Gastrocnemius medialis (tissue), 4 donors: ENCODE results near the gene C2orf78. TPM values are rescaled to one million over a fixed set of nuclear protein-coding genes. Genes with fewer than 3 reads are reported as not detected.

ENCODE experiments used
- ATAC-seq, 2 donors: fragments of 150-250 bp; one replicate each; pipeline ENCODE4 v1.9.1; 2016
- DNase-seq, 2 donors: peaks; one replicate each; pipeline ENCODE4 v3.0.0-alpha.2; 2019
- H3K27ac ChIP-seq, 4 donors: fragments of 200-600 bp; sonication (generic); 1 replicate in 1 of 4; 2 replicates in 3 of 4; pipeline ENCODE4 v1.5.1; 2016 to 2018; ENCODE audit warnings: mild to moderate bottlenecking in 2 of 4, moderate library complexity in 1 of 4
- H3K27me3 ChIP-seq, 3 donors: fragments of 200-600 bp; sonication (generic) in 2 of 3; 1 replicate in 1 of 3; 2 replicates in 2 of 3; pipeline versions ENCODE4 v1.5.1 to v1.6.0; 2016 to 2019; ENCODE audit warnings: mild to moderate bottlenecking in 1 of 3, moderate library complexity in 1 of 3
- H3K36me3 ChIP-seq, 2 donors: fragments of 200-600 bp; sonication (generic) in 1 of 2; one replicate each; pipeline ENCODE4 v1.5.1; 2017 to 2018
- H3K4me1 ChIP-seq, 2 donors: fragments of 200-600 bp; sonication (generic) in 1 of 2; one replicate each; pipeline ENCODE4 v1.5.1; 2016 to 2017; ENCODE audit warnings: mild to moderate bottlenecking in 2 of 2
- H3K4me3 ChIP-seq, 4 donors: fragments of 200-600 bp; sonication (generic) in 3 of 4; 1 replicate in 1 of 4; 2 replicates in 3 of 4; pipeline ENCODE4 v1.5.1; 2016 to 2019; ENCODE audit warnings: mild to moderate bottlenecking in 2 of 4
- H3K9me3 ChIP-seq, 3 donors: fragments of 200-600 bp; sonication (generic) in 2 of 3; 1 replicate in 1 of 3; 2 replicates in 2 of 3; pipeline ENCODE4 v1.5.1; 2016 to 2019
- CTCF ChIP-seq, 5 experiments: fragments of 450-650 bp in 3 of 5; fragments of 200-600 bp in 2 of 5; sonication (generic) in 2 of 5; IDR thresholded peaks in 4 of 5; conservative IDR thresholded peaks in 1 of 5; 1 replicate in 4 of 5; 2 replicates in 1 of 5; pipeline ENCODE4 v1.5.1; 2016 to 2019; ENCODE audit warnings: antibody characterized with exemption in 5 of 5, mild to moderate bottlenecking in 3 of 5, moderate library complexity in 3 of 5
- POLR2A ChIP-seq, 2 donors: fragments of 450-650 bp; IDR thresholded peaks; one replicate each; pipeline ENCODE4 v1.6.1; 2017; ENCODE audit warnings: antibody characterized with exemption in 2 of 2, mild to moderate bottlenecking in 2 of 2, moderate library complexity in 2 of 2
- in situ Hi-C, 4 donors: fragments of 200-750 bp; cut with MboI; loops; one replicate each; pipeline versions ENCODE4 v1.15.0 to v1.8.0; 2017; ENCODE audit warnings: low sequenced_read_pairs in 4 of 4
- intact Hi-C: fragments of 100-400 bp; cut with DNase I; formaldehyde crosslinking; loops from one replicate; pipeline ENCODE4 v1.15.1; 2023; ENCODE audit warnings: low total_unique reads
- total RNA-seq, 4 donors: library from RNA; depleted of rRNA; stranded (reverse); fragments of >200 nt; gene quantifications; one replicate each; pipeline versions ENCODE4 v1.1.0 to v1.2.3, GENCODE V29; 2016

C2orf78 gene
- total RNA-seq, 4 donors from 2014 or later: 0.16 TPM; not detected in 3

GRCh38 chr2:73836141-73836943 lies 52.4 kb downstream of the C2orf78 start:
- in situ Hi-C loops: loop anchor here in 1 of 4 donors (25.0 kb wide), 1 partner anchor 326 kb away; no protein-coding TSS in a partner anchor
- DNase-seq: no peak
- H3K27ac ChIP-seq: peak overlapping the region in 3 of 4 donors; percentile 19 to 66 (median 46)
- no peak overlapping the region for H3K4me3 ChIP-seq
- no peak for ATAC-seq
- intact Hi-C loops: no loop called here
- no peaks in the 10 kb centered on the region for H3K9me3 ChIP-seq
- H3K36me3 ChIP-seq: peaks cover 0 to 14% of the 10 kb centered on the region in 2 donors
- no peak for TF ChIP-seq CTCF (IDR thresholded peaks at IDR 0.05 in 4 of 5, conservative IDR thresholded peaks at IDR 0.05 in 1 of 5)
- no peak for TF ChIP-seq POLR2A (IDR thresholded peaks at IDR 0.05)
- H3K27me3 ChIP-seq: no peaks in the 10 kb centered on the region
- peaks cover 51 to 58% of the 10 kb centered on the region in 2 donors for H3K4me1 ChIP-seq

GRCh38 chr2:73837847-73838585 lies 54.0 kb downstream of the C2orf78 start:
- DNase-seq (no peak), ATAC-seq (peak in 1 of 2 donors; percentile 35)
- no peak overlapping the region for H3K4me3 ChIP-seq
- no peak for TF ChIP-seq CTCF (IDR thresholded peaks at IDR 0.05 in 4 of 5, conservative IDR thresholded peaks at IDR 0.05 in 1 of 5)
- in situ Hi-C loops: loop anchor here in 1 of 4 donors (25.0 kb wide), 1 partner anchor 324 kb away; no protein-coding TSS in a partner anchor
- peak overlapping the region; percentile 3 to 62 (median 26) for H3K27ac ChIP-seq
- peaks cover 37 to 50% of the 10 kb centered on the region in 2 donors for H3K4me1 ChIP-seq
- no peaks in the 10 kb centered on the region for H3K36me3 ChIP-seq
- intact Hi-C loops: no loop called here
- H3K9me3 ChIP-seq: no peaks in the 10 kb centered on the region
- H3K27me3 ChIP-seq: no peaks in the 10 kb centered on the region

GRCh38 chr2:73838889-73839534 lies 55.0 kb downstream of the C2orf78 start:
- no peak for ATAC-seq
- TF ChIP-seq CTCF (IDR thresholded peaks at IDR 0.05 in 4 of 5, conservative IDR thresholded peaks at IDR 0.05 in 1 of 5) (no peak), POLR2A (IDR thresholded peaks at IDR 0.05) (no peak)
- Histone ChIP-seq H3K27me3 (no peaks in the 10 kb centered on the region), H3K4me3 (no peak overlapping the region), H3K27ac (peak overlapping the region; percentile 26 to 62 (median 32)), H3K36me3 (peaks cover 0 to 1% of the 10 kb centered on the region in 2 donors), H3K9me3 (no peaks in the 10 kb centered on the region), H3K4me1 (peaks cover 28 to 41% of the 10 kb centered on the region in 2 donors)
- in situ Hi-C loops: loop anchor here in 1 of 4 donors (25.0 kb wide), 1 partner anchor 323 kb away; no protein-coding TSS in a partner anchor
- intact Hi-C loops: no loop called here
- no peak for DNase-seq

GRCh38 chr2:73839653-73840411 lies 55.8 kb downstream of the C2orf78 start:
- Histone ChIP-seq H3K9me3 (no peaks in the 10 kb centered on the region), H3K4me3 (no peak overlapping the region), H3K27me3 (no peaks in the 10 kb centered on the region), H3K4me1 (peaks cover 28 to 41% of the 10 kb centered on the region in 2 donors), H3K36me3 (peaks cover 0 to 9% of the 10 kb centered on the region in 2 donors), H3K27ac (peak overlapping the region in 2 of 4 donors; percentile 39 to 62)
- intact Hi-C loops: no loop called here
- DNase-seq (no peak), ATAC-seq (no peak)
- TF ChIP-seq POLR2A (IDR thresholded peaks at IDR 0.05) (no peak), CTCF (IDR thresholded peaks at IDR 0.05 in 4 of 5, conservative IDR thresholded peaks at IDR 0.05 in 1 of 5) (no peak)
- in situ Hi-C loops: loop anchor here in 1 of 4 donors (25.0 kb wide), 1 partner anchor 322 kb away; no protein-coding TSS in a partner anchor
